Measurements from ENCODE around the gene DNM1.
A peak's percentile ranks its signal among the peaks of the same experiment; 100 is the strongest.

The DNM1 gene

DNA sequence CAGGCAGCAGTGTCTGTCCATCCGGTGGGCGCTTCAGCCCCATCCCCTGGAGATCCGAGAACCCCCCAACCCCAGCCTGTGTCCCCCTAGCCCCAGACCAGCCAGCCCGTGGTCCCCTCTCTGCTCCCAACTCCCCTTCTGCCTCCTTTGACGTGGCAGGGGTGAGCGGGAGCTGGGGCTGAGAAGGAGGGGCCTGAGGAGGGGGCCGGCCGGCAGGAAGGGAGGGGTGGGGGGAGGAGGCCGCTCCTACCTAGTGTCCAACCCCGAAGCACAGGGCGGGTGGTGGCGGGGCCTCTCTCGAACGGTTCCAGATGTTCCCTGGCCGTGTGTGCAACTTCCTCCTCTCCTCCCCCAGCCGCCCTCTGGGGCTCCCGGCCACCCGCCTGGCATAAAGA is 41.7 kb downstream of the DNM1 start:
- DNase-seq (ENCODE audit: low read depth, low spot score): no peak
- no peak overlapping the region for H3K4me3 ChIP-seq (ENCODE audit: low read length)
- H3K9me3 ChIP-seq (ENCODE audit: control insufficient read depth, insufficient read depth, low read length): no peaks in the 10 kb centered on the region
- H3K27ac ChIP-seq (ENCODE audit: low read length): no peak overlapping the region
- no peaks in the 10 kb centered on the region for H3K27me3 ChIP-seq (ENCODE audit: control insufficient read depth, insufficient read depth, low read length)
- H3K36me3 ChIP-seq (ENCODE audit: control insufficient read depth, insufficient read depth, low read length): peaks cover 4% of the 10 kb centered on the region
- no CpG with 5 or more reads among the region's 18 CpGs for WGBS (ENCODE audit: insufficient coverage, insufficient read length)
- peaks cover 12% of the 10 kb centered on the region for H3K4me1 ChIP-seq (ENCODE audit: control insufficient read depth, insufficient read depth, low read length)

DNA sequence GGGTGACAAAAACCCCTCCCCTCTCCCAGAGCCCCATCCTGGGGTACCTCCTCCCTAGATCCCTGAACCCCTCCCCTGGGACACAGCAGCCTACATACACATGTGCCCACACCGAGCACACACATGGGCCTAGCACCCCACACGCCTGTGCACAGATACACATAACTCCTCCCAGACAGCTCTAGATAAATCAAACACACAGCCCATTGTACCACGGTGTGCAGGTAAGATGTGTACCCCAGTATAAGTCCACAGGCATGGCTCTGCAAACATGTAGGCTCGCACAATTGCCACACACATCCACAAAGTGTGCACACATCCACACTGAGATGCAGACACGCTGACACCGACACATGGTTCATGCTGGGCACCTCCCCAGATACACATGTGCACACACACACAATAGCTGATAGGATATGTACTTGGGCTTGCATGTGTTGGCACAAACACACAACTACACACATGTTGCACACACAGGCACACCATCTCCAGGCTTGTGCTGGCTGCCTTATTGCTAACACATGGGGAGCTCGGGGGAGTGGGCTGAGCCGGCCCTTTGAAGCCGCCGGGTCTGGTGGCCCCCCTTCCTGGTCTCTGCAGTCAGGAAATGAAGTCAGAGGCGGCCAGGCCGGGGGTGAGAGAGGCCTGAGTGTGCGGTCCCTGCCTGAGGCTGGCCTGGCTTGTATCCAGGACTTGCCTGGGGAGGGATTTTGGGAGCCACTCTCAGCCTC is 42.4 kb downstream of the DNM1 start:
- DNase-seq (ENCODE audit: low read depth, low spot score): no peak
- Histone ChIP-seq H3K36me3 (ENCODE audit: control insufficient read depth, insufficient read depth, low read length) (no peaks in the 10 kb centered on the region), H3K27me3 (ENCODE audit: control insufficient read depth, insufficient read depth, low read length) (no peaks in the 10 kb centered on the region), H3K4me3 (ENCODE audit: low read length) (no peak overlapping the region), H3K27ac (ENCODE audit: low read length) (no peak overlapping the region), H3K9me3 (ENCODE audit: control insufficient read depth, insufficient read depth, low read length) (no peaks in the 10 kb centered on the region), H3K4me1 (ENCODE audit: control insufficient read depth, insufficient read depth, low read length) (peaks cover 12% of the 10 kb centered on the region)
- no CpG with 5 or more reads among the region's 13 CpGs for WGBS (ENCODE audit: insufficient coverage, insufficient read length)

DNA sequence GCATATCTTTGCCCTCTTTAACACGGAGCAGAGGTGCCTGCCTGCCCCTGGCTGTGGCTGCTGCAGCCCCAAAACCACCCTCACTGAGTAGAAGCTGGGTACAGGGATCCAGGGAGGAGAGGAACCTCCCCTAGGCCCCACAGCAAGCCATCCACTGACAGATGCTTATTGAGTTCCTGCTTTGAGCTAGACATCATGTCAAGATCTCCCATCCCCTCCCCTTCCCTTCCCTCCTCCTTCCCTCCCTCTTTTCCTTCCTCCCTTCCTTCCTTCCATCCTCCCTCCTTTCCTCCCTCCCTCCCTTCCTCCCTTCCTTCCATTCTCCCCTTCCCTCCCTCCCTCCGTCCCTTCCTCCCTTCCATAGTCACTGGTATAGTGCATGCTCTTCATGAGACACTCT is 43.3 kb downstream of the DNM1 start:
- no peaks in the 10 kb centered on the region for H3K27me3 ChIP-seq (ENCODE audit: control insufficient read depth, insufficient read depth, low read length)
- no peaks in the 10 kb centered on the region for H3K9me3 ChIP-seq (ENCODE audit: control insufficient read depth, insufficient read depth, low read length)
- no peaks in the 10 kb centered on the region for H3K36me3 ChIP-seq (ENCODE audit: control insufficient read depth, insufficient read depth, low read length)
- H3K4me1 ChIP-seq (ENCODE audit: control insufficient read depth, insufficient read depth, low read length): peaks cover 15% of the 10 kb centered on the region
- H3K4me3 ChIP-seq (ENCODE audit: low read length): no peak overlapping the region
- WGBS (ENCODE audit: insufficient coverage, insufficient read length): 100% methylated on average over 1 of the region's 2 CpGs
- DNase-seq (ENCODE audit: low read depth, low spot score): no peak
- no peak overlapping the region for H3K27ac ChIP-seq (ENCODE audit: low read length)

DNA sequence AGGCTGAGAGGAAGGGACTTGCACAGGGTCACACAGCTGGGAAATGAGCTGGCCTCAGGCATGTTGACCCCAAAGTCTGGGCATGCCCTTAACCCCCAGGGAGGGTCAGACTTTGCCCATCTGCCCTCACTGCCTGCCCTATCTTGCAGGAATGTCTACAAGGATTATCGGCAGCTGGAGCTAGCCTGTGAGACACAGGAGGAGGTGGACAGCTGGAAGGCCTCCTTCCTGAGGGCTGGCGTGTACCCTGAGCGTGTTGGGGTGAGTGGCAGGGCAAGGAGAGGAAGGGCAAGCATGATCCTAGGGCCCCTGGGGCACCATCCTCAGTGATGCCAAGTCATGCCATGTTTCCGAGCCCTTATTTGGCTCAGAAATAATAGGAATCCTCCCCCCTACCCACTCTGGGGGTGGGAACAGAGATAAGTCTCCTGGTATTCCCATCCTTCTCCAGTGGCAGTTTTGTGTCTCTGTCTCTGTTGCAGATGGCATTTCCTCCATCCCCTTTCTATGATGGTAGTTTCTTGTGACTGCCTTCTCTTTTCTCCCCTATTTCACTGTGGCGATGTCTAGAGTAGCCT is 44.1 kb downstream of the DNM1 start:
- no CpG with 5 or more reads among the region's 5 CpGs for WGBS (ENCODE audit: insufficient coverage, insufficient read length)
- H3K4me1 ChIP-seq (ENCODE audit: control insufficient read depth, insufficient read depth, low read length): peaks cover 15% of the 10 kb centered on the region
- H3K9me3 ChIP-seq (ENCODE audit: control insufficient read depth, insufficient read depth, low read length): no peaks in the 10 kb centered on the region
- no peaks in the 10 kb centered on the region for H3K27me3 ChIP-seq (ENCODE audit: control insufficient read depth, insufficient read depth, low read length)
- H3K4me3 ChIP-seq (ENCODE audit: low read length): no peak overlapping the region
- no peak overlapping the region for H3K27ac ChIP-seq (ENCODE audit: low read length)
- DNase-seq (ENCODE audit: low read depth, low spot score): no peak
- H3K36me3 ChIP-seq (ENCODE audit: control insufficient read depth, insufficient read depth, low read length): 0 out of 2 replicates have a peak, but pooled peaks cover 2% of the 10 kb centered on the region

DNA sequence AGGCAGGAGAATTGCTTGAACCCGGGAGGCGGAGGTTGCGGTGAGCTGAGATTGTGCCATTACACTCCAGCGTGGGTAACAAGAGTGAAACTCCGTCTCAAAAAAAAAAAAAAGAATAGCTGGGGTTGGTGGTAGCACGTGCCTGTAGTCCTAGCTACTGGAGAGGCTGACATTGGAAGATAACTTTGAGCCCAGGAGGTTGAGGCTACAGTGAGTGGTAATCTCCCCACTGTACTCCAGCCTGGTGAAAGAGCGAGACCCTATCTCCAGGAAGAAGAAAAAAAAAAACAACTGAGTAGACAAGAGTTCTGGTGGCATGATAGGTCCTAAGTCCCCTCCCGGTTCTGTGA is 46.4 kb downstream of the DNM1 start:
- H3K9me3 ChIP-seq (ENCODE audit: control insufficient read depth, insufficient read depth, low read length): no peaks in the 10 kb centered on the region
- peaks cover 6% of the 10 kb centered on the region; the same call in 1 of the 2 replicates for H3K36me3 ChIP-seq (ENCODE audit: control insufficient read depth, insufficient read depth, low read length)
- no peak overlapping the region for H3K27ac ChIP-seq (ENCODE audit: low read length)
- WGBS (ENCODE audit: insufficient coverage, insufficient read length): no CpG with 5 or more reads among the region's 8 CpGs
- no peak for DNase-seq (ENCODE audit: low read depth, low spot score)
- H3K4me1 ChIP-seq (ENCODE audit: control insufficient read depth, insufficient read depth, low read length): peaks cover 10% of the 10 kb centered on the region
- peak overlapping the region; percentile 39; the same call in 1 of the 2 replicates for H3K4me3 ChIP-seq (ENCODE audit: low read length)
- no peaks in the 10 kb centered on the region for H3K27me3 ChIP-seq (ENCODE audit: control insufficient read depth, insufficient read depth, low read length)

DNA sequence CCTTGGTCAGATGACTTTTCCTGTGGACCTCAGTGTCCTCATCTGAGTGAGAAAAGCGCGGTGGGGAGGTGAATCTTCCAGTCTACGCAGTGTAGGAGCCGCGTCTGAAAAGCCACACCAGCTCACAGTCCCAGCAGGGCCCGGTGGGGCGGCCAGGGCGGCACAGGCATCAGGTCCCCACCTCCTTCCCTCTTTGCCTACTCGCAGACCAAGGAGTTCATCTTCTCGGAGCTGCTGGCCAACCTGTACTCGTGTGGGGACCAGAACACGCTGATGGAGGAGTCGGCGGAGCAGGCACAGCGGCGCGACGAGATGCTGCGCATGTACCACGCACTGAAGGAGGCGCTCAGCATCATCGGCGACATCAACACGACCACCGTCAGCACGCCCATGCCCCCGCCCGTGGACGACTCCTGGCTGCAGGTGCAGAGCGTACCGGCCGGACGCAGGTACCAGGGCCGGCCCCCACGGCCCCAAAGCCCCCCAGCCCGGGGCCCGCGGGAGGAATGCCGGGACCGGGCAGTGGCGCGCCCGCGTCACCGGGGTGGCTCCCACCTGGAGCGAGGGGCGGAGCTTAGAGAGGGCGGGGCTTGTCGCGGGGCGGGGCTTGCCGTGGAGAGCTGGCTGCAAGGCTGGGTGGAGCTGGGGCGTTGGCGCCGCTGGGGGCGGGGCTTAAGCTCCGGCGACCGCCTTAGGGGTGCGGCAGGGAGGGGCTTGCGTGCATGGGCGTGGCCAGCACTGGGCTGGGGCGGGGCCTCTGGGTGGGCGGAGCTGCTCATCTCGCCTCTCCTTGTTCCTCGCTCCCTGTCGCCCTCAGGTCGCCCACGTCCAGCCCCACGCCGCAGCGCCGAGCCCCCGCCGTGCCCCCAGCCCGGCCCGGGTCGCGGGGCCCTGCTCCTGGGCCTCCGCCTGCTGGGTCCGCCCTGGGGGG is 47.0 kb downstream of the DNM1 start:
- Histone ChIP-seq H3K4me3 (ENCODE audit: low read length) (peak overlapping the region; percentile 71), H3K36me3 (ENCODE audit: control insufficient read depth, insufficient read depth, low read length) (peaks cover 6% of the 10 kb centered on the region; the same call in 1 of the 2 replicates), H3K27me3 (ENCODE audit: control insufficient read depth, insufficient read depth, low read length) (no peaks in the 10 kb centered on the region), H3K4me1 (ENCODE audit: control insufficient read depth, insufficient read depth, low read length) (peaks cover 9% of the 10 kb centered on the region), H3K27ac (ENCODE audit: low read length) (no peak overlapping the region), H3K9me3 (ENCODE audit: control insufficient read depth, insufficient read depth, low read length) (no peaks in the 10 kb centered on the region)
- peak; percentile 61 for DNase-seq (ENCODE audit: low read depth, low spot score)
- no CpG with 5 or more reads among the region's 81 CpGs for WGBS (ENCODE audit: insufficient coverage, insufficient read length)

DNA sequence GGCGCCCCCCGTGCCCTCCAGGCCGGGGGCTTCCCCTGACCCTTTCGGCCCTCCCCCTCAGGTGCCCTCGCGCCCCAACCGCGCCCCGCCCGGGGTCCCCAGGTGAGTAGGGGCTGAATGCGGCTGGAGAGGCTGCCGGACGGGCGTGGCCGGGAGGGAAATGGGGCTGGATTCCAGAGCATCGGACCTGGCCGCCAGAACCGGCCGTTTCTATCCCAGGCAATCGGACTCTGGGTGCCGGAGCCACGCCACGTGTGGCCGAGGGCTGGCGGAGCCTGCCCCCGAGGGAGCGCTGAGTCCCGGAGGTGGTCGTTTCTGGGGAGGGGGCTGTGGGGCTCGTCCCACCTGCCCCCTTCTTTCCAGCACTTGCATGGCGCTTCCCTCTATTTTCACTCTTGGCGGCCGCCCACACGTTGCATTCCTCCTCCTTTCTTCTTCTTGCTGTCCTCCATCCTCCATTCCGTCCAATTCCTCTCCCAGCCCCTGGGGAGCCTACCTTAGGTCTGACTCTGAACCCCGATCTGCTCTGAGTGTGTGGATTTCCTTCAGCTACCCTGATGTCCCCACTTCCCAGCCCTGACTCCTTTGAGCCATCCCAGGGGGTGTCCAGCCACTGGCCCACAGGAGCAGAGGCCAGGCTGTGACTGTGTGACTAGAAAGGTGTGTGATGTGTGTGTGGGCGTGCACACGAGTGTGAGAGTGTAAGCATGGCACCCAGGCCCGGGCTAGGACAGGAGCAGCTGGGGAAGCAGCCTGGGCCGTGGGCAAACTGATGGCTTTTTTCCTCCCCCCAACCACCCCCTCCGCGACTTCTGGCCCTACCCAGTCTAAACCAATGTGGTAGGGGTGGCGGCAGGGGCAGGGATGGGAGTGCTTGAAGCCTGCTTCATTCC is 47.9 kb downstream of the DNM1 start:
- Histone ChIP-seq H3K36me3 (ENCODE audit: control insufficient read depth, insufficient read depth, low read length) (peaks cover 6% of the 10 kb centered on the region; the same call in 1 of the 2 replicates), H3K27ac (ENCODE audit: low read length) (no peak overlapping the region), H3K27me3 (ENCODE audit: control insufficient read depth, insufficient read depth, low read length) (no peaks in the 10 kb centered on the region), H3K4me1 (ENCODE audit: control insufficient read depth, insufficient read depth, low read length) (peaks cover 3% of the 10 kb centered on the region), H3K9me3 (ENCODE audit: control insufficient read depth, insufficient read depth, low read length) (no peaks in the 10 kb centered on the region), H3K4me3 (ENCODE audit: low read length) (peak overlapping the region; percentile 71)
- WGBS (ENCODE audit: insufficient coverage, insufficient read length): no CpG with 5 or more reads among the region's 43 CpGs
- DNase-seq (ENCODE audit: low read depth, low spot score): no peak

DNA sequence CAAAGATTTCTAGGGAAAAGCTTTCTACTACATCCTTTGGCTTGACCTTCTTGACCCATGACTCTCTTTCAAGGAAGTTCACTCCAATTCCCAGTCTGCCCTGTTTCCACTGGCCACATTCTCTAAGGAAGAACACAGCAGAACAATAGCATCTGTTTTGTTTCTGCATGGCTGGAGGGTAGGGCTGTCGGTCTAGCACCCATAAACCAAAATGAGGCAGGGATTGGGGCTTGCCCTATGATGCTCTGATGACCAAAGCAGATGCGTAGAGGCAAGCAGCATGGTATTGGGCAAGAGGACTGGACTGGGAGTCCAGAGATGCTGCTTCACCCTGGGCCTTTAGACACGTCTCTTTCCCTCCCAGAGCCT is 48.5 kb downstream of the DNM1 start:
- Histone ChIP-seq H3K9me3 (ENCODE audit: control insufficient read depth, insufficient read depth, low read length) (no peaks in the 10 kb centered on the region), H3K4me1 (ENCODE audit: control insufficient read depth, insufficient read depth, low read length) (peaks cover 3% of the 10 kb centered on the region), H3K27ac (ENCODE audit: low read length) (no peak overlapping the region), H3K36me3 (ENCODE audit: control insufficient read depth, insufficient read depth, low read length) (peaks cover 6% of the 10 kb centered on the region; the same call in 1 of the 2 replicates), H3K4me3 (ENCODE audit: low read length) (no peak overlapping the region), H3K27me3 (ENCODE audit: control insufficient read depth, insufficient read depth, low read length) (no peaks in the 10 kb centered on the region)
- no peak for DNase-seq (ENCODE audit: low read depth, low spot score)
- no CpG with 5 or more reads among the region's 3 CpGs for WGBS (ENCODE audit: insufficient coverage, insufficient read length)

DNA sequence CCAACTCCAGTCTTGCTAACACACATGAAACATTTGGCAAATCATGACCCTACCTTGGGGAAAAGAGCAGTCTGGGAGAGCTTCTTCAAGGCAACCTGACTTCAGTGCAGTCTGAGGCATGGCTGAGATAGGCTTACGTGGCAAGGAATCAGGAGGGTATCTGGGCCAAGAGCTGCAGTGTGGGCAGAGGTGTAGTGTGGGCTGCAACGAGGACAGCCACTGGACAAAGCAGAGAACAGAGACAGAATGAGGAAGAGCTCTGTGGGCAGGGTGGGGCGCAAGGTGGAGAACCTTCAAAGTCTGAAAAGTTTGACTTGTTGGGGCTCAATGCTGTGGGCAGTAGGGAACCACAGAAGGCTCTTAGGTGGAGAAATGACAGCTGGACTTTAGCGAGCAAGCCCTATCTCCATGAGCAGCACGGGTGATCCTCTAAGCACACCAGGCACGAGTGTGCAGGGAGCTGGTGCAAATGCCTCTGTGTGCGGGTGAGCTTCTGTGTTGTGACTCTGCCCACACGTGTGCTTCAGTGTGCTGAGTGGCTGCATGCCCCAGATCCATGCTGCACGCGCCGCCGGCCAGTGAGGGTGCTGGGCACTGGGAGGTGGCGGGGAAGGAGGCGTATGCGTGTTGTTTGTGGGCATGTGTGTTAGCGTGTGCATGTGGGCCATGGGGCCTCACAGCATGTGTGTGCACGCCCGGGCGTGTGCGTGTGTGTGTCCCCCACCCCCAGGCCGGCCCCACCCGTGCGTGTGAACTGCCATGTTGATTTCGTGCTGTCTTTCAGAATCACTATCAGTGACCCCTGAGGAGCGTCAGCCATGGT is 49.3 kb downstream of the DNM1 start:
- Histone ChIP-seq H3K27ac (ENCODE audit: low read length) (no peak overlapping the region), H3K36me3 (ENCODE audit: control insufficient read depth, insufficient read depth, low read length) (peaks cover 8% of the 10 kb centered on the region), H3K4me3 (ENCODE audit: low read length) (no peak overlapping the region), H3K9me3 (ENCODE audit: control insufficient read depth, insufficient read depth, low read length) (no peaks in the 10 kb centered on the region), H3K4me1 (ENCODE audit: control insufficient read depth, insufficient read depth, low read length) (peaks cover 3% of the 10 kb centered on the region), H3K27me3 (ENCODE audit: control insufficient read depth, insufficient read depth, low read length) (no peaks in the 10 kb centered on the region)
- no CpG with 5 or more reads among the region's 25 CpGs for WGBS (ENCODE audit: insufficient coverage, insufficient read length)
- DNase-seq (ENCODE audit: low read depth, low spot score): no peak

Data from iPS DF 6.9 (cell line).